HT-29 (cell line): Measurements from ENCODE around the gene HRAS. TPM values are rescaled to one million over a fixed set of nuclear protein-coding genes. Genes with fewer than 3 reads are reported as not detected.
"Not testable (repeated sequence)": the region's sequence is repeated elsewhere in the genome, so short reads cannot be mapped to it uniquely, and the experiment has no call there.

Source experiments
- DNase-seq: peaks from one replicate; pipeline ENCODE4 v3.0.0-alpha.2; 2015; ENCODE audit warnings: low spot score
- total RNA-seq: library from RNA; depleted of rRNA; stranded (reverse); fragments of >200 nt; shearing (Covaris generic); gene quantifications from 2 replicates; pipeline ENCODE4 v1.2.3, GENCODE V29; 2014; rRNA removed

Gene HRAS
- total RNA-seq, result 217 and 259 TPM in 2 replicates

GRCh38 chr11:535519-536454 is at the start of gene HRAS:
Gene HRAS, minus strand, starts transcription at chr11:535576.
- DNase-seq, result peak; percentile 99

GRCh38 chr11:584287-584686 is 48.9 kb upstream of the HRAS start:
- DNase-seq, result no peak

GRCh38 chr11:581752-582151 is 46.4 kb upstream of the HRAS start:
- DNase-seq, result no peak

GRCh38 chr11:581342-581741 is 46.0 kb upstream of the HRAS start:
- no peak for DNase-seq

GRCh38 chr11:579830-580601 is 44.6 kb upstream of the HRAS start:
- no peak for DNase-seq

GRCh38 chr11:578276-579035 is 43.1 kb upstream of the HRAS start:
- DNase-seq, result no peak

GRCh38 chr11:577611-577894 is 42.2 kb upstream of the HRAS start:
- DNase-seq, result no peak

- DNase-seq, result no peak
Observed at GRCh38 chr11:576811-577610, 41.6 kb upstream of the HRAS start.

GRCh38 chr11:575996-576768 is 40.8 kb upstream of the HRAS start, which contains the start of gene PHRF1:
Gene PHRF1, plus strand, starts transcription at chr11:576470. Its CDS starts 5,043 bp downstream, at chr11:581513.
- peak; percentile 95 for DNase-seq

GRCh38 chr11:575313-575995 is 40.1 kb upstream of the HRAS start:
- DNase-seq, result peak; percentile 79

- DNase-seq, result peak; percentile 37
Observed at GRCh38 chr11:574632-575312, 39.4 kb upstream of the HRAS start.

- DNase-seq, result not testable (repeated sequence)
Observed at GRCh38 chr11:574031-574570, 38.7 kb upstream of the HRAS start.

- DNase-seq, result no peak
Observed at GRCh38 chr11:573146-573759, 37.9 kb upstream of the HRAS start.

- DNase-seq, result no peak
Observed at GRCh38 chr11:571802-572185, 36.4 kb upstream of the HRAS start.

- no peak for DNase-seq
Observed at GRCh38 chr11:569158-569885, 33.9 kb upstream of the HRAS start.

- peak; percentile 93 for DNase-seq
Observed at GRCh38 chr11:568306-569157, 33.2 kb upstream of the HRAS start.
